OCI-LY3 (cell line): ENCODE data around the gene TRIM44.
"Not testable (repeated sequence)": the region's sequence is repeated elsewhere in the genome, so short reads cannot be mapped to it uniquely, and the experiment has no call there.

Experiments used
- H2AFZ ChIP-seq: fragments of 200-600, 300-600 bp; shearing (Covaris generic); 2 replicates; pipeline ENCODE4 v1.6.0; 2014; ENCODE audit warnings: antibody characterized with exemption, low read depth, low read length
- H3K27ac ChIP-seq: fragments of 200-600, 300-600 bp; sonication (generic); 2 replicates; pipeline ENCODE4 v1.5.1; 2014; ENCODE audit warnings: mild to moderate bottlenecking, low read length, moderate library complexity, mixed read lengths
- H3K27me3 ChIP-seq: fragments of 200-600, 300-600 bp; sonication (generic); 2 replicates; pipeline ENCODE4 v1.6.1; 2014; ENCODE audit warnings: low read depth, low read length, mixed read lengths
- H3K36me3 ChIP-seq: fragments of 200-600, 300-600 bp; sonication (generic); replicated peaks from 2 replicates; pipeline ENCODE3; 2014; ENCODE audit warnings: low read depth, low read length, mixed read lengths
- H3K4me1 ChIP-seq: fragments of 300-600, 200-600 bp; sonication (generic); 2 replicates; pipeline ENCODE4 v1.6.1; 2014; ENCODE audit warnings: low read length, mixed read lengths
- H3K4me2 ChIP-seq: fragments of 200-600, 300-600 bp; sonication (generic); 2 replicates; pipeline ENCODE4 v1.6.1; 2014; ENCODE audit warnings: low read length, mixed read lengths
- H3K4me3 ChIP-seq: fragments of 300-600, 200-600 bp; sonication (generic); 2 replicates; pipeline ENCODE4 v1.5.1; 2014; ENCODE audit warnings: antibody characterized with exemption, mild to moderate bottlenecking, low read length, moderate library complexity
- H3K79me2 ChIP-seq: fragments of 300-600, 200-600 bp; shearing (Covaris generic); 2 replicates; pipeline ENCODE4 v1.6.1; 2014; ENCODE audit warnings: mild to moderate bottlenecking, low read length, mixed read lengths
- H3K9ac ChIP-seq: fragments of 300-600, 200-600 bp; shearing (Covaris generic); 2 replicates; pipeline ENCODE4 v1.6.0; 2014; ENCODE audit warnings: mild to moderate bottlenecking, low read length, moderate library complexity
- H3K9me3 ChIP-seq: fragments of 200-600, 300-600 bp; shearing (Covaris generic); 2 replicates; pipeline ENCODE4 v1.6.1; 2014; ENCODE audit warnings: low read length, mixed read lengths; ENCODE audit not compliant: insufficient read depth
- H4K20me1 ChIP-seq: fragments of 200-600, 300-600 bp; sonication (generic); 2 replicates; pipeline ENCODE4 v1.6.1; 2016; ENCODE audit warnings: low read length, mixed read lengths; ENCODE audit not compliant: insufficient read depth
- EZH2phosphoT487 ChIP-seq: fragments of 200-600 bp; shearing (Covaris generic); IDR thresholded peaks from 2 replicates; pipeline ENCODE4 v1.6.1; 2018; ENCODE audit warnings: antibody characterized with exemption, mixed run types, low read depth
- TF ChIP-seq, protein P1 (sequence below): fragments of 200-600, 300-600 bp; sonication (generic); IDR thresholded peaks from 2 replicates; pipeline ENCODE4 v1.5.1; 2014; ENCODE audit warnings: antibody characterized with exemption, low read length, low read depth

Gene TRIM44

DNA sequence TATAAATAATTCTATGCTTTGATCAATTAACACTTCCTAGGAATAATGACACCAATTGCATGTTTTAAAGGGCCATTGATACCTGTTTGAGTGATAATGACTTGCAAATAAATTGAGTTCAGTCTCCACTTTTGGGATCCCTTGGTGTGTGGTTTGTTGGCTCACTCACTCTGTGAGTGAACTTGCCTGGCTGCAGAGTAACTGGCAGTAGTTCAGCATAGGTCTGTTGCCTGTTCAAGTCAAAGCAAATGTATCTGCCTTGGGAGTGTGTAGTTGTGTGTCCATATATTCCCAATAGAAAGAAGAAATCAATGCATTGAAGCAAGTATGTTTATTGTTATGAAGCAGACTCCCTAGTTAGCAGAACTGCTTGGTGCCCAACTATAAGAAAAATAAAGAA lies 49.3 kb downstream of the TRIM44 start:
- H3K36me3 ChIP-seq = peaks cover 19% of the 10 kb centered on the region
- H3K9me3 ChIP-seq = peaks cover 7% of the 10 kb centered on the region; the same call in 1 of the 2 replicates
- TF ChIP-seq EZH2phosphoT487 = no peak
- TF ChIP-seq, protein P1, sequence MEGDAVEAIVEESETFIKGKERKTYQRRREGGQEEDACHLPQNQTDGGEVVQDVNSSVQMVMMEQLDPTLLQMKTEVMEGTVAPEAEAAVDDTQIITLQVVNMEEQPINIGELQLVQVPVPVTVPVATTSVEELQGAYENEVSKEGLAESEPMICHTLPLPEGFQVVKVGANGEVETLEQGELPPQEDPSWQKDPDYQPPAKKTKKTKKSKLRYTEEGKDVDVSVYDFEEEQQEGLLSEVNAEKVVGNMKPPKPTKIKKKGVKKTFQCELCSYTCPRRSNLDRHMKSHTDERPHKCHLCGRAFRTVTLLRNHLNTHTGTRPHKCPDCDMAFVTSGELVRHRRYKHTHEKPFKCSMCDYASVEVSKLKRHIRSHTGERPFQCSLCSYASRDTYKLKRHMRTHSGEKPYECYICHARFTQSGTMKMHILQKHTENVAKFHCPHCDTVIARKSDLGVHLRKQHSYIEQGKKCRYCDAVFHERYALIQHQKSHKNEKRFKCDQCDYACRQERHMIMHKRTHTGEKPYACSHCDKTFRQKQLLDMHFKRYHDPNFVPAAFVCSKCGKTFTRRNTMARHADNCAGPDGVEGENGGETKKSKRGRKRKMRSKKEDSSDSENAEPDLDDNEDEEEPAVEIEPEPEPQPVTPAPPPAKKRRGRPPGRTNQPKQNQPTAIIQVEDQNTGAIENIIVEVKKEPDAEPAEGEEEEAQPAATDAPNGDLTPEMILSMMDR = no peak
- H3K9ac ChIP-seq = no peak overlapping the region
- peaks cover 10% of the 10 kb centered on the region; the same call in 1 of the 2 replicates for H4K20me1 ChIP-seq
- H3K4me2 ChIP-seq = no peak overlapping the region
- H2AFZ ChIP-seq = no peak overlapping the region
- H3K27ac ChIP-seq = no peak overlapping the region
- no peaks in the 10 kb centered on the region for H3K27me3 ChIP-seq
- no peak overlapping the region for H3K4me3 ChIP-seq
- peaks cover 13% of the 10 kb centered on the region for H3K4me1 ChIP-seq
- H3K79me2 ChIP-seq = 0 out of 2 replicates have a peak, but pooled peaks cover 13% of the 10 kb centered on the region

DNA sequence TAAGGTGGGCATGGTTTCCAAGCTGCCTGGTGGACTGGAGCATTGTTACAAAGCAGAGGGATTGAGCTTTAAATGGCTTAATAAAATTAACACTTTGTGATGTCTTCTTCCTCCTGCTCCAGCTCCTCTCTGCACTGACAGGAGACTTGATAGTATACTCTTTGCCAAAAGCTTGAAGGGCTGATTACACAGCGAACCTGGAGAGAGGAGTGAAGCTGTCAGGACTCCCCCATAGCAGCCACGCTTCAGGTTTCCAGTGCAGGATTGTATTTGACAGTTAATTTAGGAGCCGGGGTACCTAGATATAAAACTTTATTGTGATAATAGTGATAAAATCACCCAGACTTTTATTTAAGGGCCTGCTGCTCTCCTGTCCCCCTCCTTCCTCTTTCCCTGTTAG lies 50.0 kb downstream of the TRIM44 start:
- TF ChIP-seq, protein P1 = no peak
- TF ChIP-seq EZH2phosphoT487 = no peak
- H3K27me3 ChIP-seq = no peaks in the 10 kb centered on the region
- H3K4me1 ChIP-seq = peaks cover 13% of the 10 kb centered on the region
- peaks cover 19% of the 10 kb centered on the region for H3K36me3 ChIP-seq
- peaks cover 7% of the 10 kb centered on the region; the same call in 1 of the 2 replicates for H3K9me3 ChIP-seq
- peaks cover 13% of the 10 kb centered on the region; the same call in 1 of the 2 replicates for H4K20me1 ChIP-seq
- H2AFZ ChIP-seq = no peak overlapping the region
- no peak overlapping the region for H3K27ac ChIP-seq
- H3K4me2 ChIP-seq = no peak overlapping the region
- H3K4me3 ChIP-seq = no peak overlapping the region
- 0 out of 2 replicates have a peak, but pooled peaks cover 13% of the 10 kb centered on the region for H3K79me2 ChIP-seq
- no peak overlapping the region for H3K9ac ChIP-seq

DNA sequence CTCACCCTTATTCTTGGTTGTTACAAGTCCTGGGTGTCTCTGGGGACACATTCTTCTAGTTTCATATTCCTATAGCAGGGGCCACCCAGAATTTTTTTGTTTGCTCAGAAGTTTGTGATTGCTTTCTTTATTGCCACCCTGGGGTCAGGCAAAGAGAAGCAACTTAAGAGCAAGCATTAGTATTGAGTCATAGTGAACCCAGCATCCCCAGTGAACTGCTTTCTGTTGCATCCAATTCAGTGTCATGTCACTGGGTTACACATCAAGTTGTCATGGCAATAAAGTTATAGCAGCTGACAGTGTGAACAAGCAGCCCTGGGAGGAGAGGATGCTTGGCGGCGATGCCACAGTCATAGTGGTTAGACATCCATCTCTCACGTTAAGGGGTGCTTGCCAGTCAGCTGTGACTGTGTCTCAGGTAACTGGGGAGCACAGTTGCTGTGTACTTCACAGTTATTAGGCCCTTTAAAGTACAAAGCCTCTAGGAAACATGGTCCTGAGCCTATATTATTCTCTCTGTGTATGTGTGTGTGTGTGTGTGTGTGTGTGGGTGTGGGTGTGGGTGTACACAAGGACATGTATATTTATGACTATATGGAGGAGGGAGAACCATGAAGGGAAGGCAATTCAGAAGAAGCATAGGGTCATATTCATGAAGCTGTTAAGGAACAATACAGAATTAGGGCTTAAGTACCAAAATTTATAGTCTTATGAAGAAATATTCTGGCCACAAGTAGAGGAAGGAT lies 52.5 kb downstream of the TRIM44 start:
- Histone ChIP-seq H3K4me2 (no peak overlapping the region), H2AFZ (no peak overlapping the region), H3K79me2 (peaks cover 18% of the 10 kb centered on the region; the same call in 1 of the 2 replicates), H3K4me1 (peaks cover 13% of the 10 kb centered on the region), H3K9ac (no peak overlapping the region), H3K27ac (no peak overlapping the region), H4K20me1 (peaks cover 13% of the 10 kb centered on the region; the same call in 1 of the 2 replicates), H3K4me3 (no peak overlapping the region), H3K9me3 (peaks cover 7% of the 10 kb centered on the region; the same call in 1 of the 2 replicates), H3K27me3 (no peaks in the 10 kb centered on the region), H3K36me3 (peaks cover 19% of the 10 kb centered on the region)
- no peak for TF ChIP-seq EZH2phosphoT487
- TF ChIP-seq, protein P1 = no peak

DNA sequence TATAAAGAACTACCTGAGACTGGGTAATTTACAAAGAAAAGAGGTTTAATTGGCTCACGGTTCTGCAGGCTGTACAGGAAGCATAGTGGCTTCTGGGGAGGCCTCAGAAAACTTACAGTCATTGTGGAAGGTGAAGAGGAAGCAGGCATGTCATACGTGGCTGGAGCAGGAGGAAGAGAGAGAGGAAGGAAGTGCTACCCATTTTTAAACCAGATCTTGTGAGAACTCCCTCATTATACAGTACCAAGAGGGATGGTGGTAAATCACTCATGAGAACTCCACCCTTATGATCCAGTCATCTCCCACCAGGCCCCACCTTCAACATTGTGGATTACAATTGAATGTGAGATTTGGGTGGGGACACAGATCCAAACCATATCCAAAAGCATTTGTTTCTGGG lies 53.1 kb downstream of the TRIM44 start:
- H3K9me3 ChIP-seq, H3K4me3 ChIP-seq, H3K4me2 ChIP-seq, H3K9ac ChIP-seq, H3K27me3 ChIP-seq, H3K27ac ChIP-seq, H2AFZ ChIP-seq: not testable (repeated sequence)
- peaks cover 18% of the 10 kb centered on the region; the same call in 1 of the 2 replicates for H3K79me2 ChIP-seq
- H3K36me3 ChIP-seq = peaks cover 19% of the 10 kb centered on the region
- peaks cover 13% of the 10 kb centered on the region; the same call in 1 of the 2 replicates for H4K20me1 ChIP-seq
- peaks cover 13% of the 10 kb centered on the region for H3K4me1 ChIP-seq
